Kidney epithelial cell (primary cell): ENCODE results near the gene PPL. TPM values are rescaled to one million over a fixed set of nuclear protein-coding genes. Genes with fewer than 3 reads are reported as not detected.
A peak's percentile ranks its signal among the peaks of the same experiment; 100 is the strongest.

Source experiments
- DNase-seq: peaks from one replicate; pipeline ENCODE4 v3.0.0-alpha.2; 2010; ENCODE audit warnings: low read depth
- H3K27me3 ChIP-seq: 2 replicates; pipeline ENCODE4 v1.6.0; 2011; ENCODE audit warnings: low read length; ENCODE audit not compliant: control insufficient read depth, insufficient read depth
- H3K36me3 ChIP-seq: 2 replicates; pipeline ENCODE4 v1.5.1; 2011; ENCODE audit warnings: low read length; ENCODE audit not compliant: control insufficient read depth, insufficient read depth
- H3K4me3 ChIP-seq: 2 replicates; pipeline ENCODE4 v1.5.1; 2011; ENCODE audit warnings: low read depth, mild to moderate bottlenecking, control low read depth, low read length
- CTCF ChIP-seq: IDR thresholded peaks from 2 replicates; pipeline ENCODE4 v1.5.1; 2011; ENCODE audit warnings: mild to moderate bottlenecking, moderate library complexity, low read length, control low read depth, inconsistent platforms; ENCODE audit not compliant: insufficient read depth, poor library complexity, severe bottlenecking
- total RNA-seq: library from RNA; depleted of rRNA; stranded (reverse); fragments of >200 nt; gene quantifications from 2 replicates; pipeline ENCODE4 v1.2.3, GENCODE V29; 2015

Gene PPL
- total RNA-seq, 1 donor from 2014 or later = 26.5 TPM

GRCh38 chr16:4937782-4938682 lies 1.1 kb upstream of the PPL start:
- no peak for DNase-seq
- no peak for TF ChIP-seq CTCF
- no peak overlapping the region for H3K4me3 ChIP-seq
- no peaks in the 10 kb centered on the region for H3K27me3 ChIP-seq
- no peaks in the 10 kb centered on the region for H3K36me3 ChIP-seq

GRCh38 chr16:4936181-4936990 lies 562 bp downstream of the PPL start:
- TF ChIP-seq CTCF = peak; percentile 57
- no peaks in the 10 kb centered on the region for H3K27me3 ChIP-seq
- DNase-seq = no peak
- peak overlapping the region; percentile 71 for H3K4me3 ChIP-seq
- H3K36me3 ChIP-seq = no peaks in the 10 kb centered on the region

- no peak for DNase-seq
- Histone ChIP-seq H3K4me3 (peak overlapping the region; percentile 71), H3K27me3 (no peaks in the 10 kb centered on the region), H3K36me3 (no peaks in the 10 kb centered on the region)
- TF ChIP-seq CTCF = no peak
These were observed 1.6 kb downstream of the PPL start for GRCh38 chr16:4935241-4935855.

GRCh38 chr16:4934591-4934990 lies 2.4 kb downstream of the PPL start:
- no peak overlapping the region for H3K4me3 ChIP-seq

GRCh38 chr16:4933871-4934395 lies 3.0 kb downstream of the PPL start:
- no peak for DNase-seq
- TF ChIP-seq CTCF = no peak
- H3K27me3 ChIP-seq = no peaks in the 10 kb centered on the region
- no peaks in the 10 kb centered on the region for H3K36me3 ChIP-seq
- no peak overlapping the region for H3K4me3 ChIP-seq

More at GRCh38 chr16:4934591-4934990, 2.4 kb downstream of the PPL start:
- no peak for TF ChIP-seq CTCF
- no peaks in the 10 kb centered on the region for H3K36me3 ChIP-seq
- no peak for DNase-seq
- no peaks in the 10 kb centered on the region for H3K27me3 ChIP-seq
